CD14-positive monocyte (primary cell): ENCODE results near the gene IFT27. TPM values are rescaled to one million over a fixed set of nuclear protein-coding genes. Genes with fewer than 3 reads are reported as not detected.

ENCODE experiments used
- DNase-seq, 3 donors: peaks; one replicate each; pipeline ENCODE4 v3.0.0-alpha.2; 2011 to 2022
- H2AFZ ChIP-seq: 2 replicates; pipeline ENCODE4 v1.6.0; 2012; ENCODE audit warnings: mild to moderate bottlenecking, low read depth, low read length, inconsistent platforms; ENCODE audit not compliant: insufficient read depth, poor library complexity, severe bottlenecking
- H3K27ac ChIP-seq, 2 donors: 1 replicate in 1 of 2; 2 replicates in 1 of 2; pipeline ENCODE4 v1.5.1; 2012 to 2013; ENCODE audit warnings: low read length in 2 of 2, control low read depth in 1 of 2, inconsistent platforms in 1 of 2, low read depth in 1 of 2, mild to moderate bottlenecking in 1 of 2
- H3K27me3 ChIP-seq, 2 donors: one replicate each; pipeline versions ENCODE4 v1.6.0 to v1.6.1; 2011 to 2013; ENCODE audit warnings: low read length in 2 of 2; ENCODE audit not compliant: control insufficient read depth in 2 of 2, insufficient read depth in 2 of 2
- H3K36me3 ChIP-seq, 2 donors: replicated peaks in 1 of 2; 1 replicate in 1 of 2; 2 replicates in 1 of 2; pipeline versions ENCODE4 v1.5.1 to v1.6.1; 2012 to 2013; ENCODE audit warnings: low read length in 2 of 2, control low read depth in 1 of 2, inconsistent platforms in 1 of 2, mild to moderate bottlenecking in 1 of 2; ENCODE audit not compliant: insufficient read depth in 2 of 2, control insufficient read depth in 1 of 2
- H3K4me1 ChIP-seq, 2 donors: 1 replicate in 1 of 2; 2 replicates in 1 of 2; pipeline versions ENCODE4 v1.5.1 to v1.6.1; 2012 to 2013; ENCODE audit warnings: low read length in 2 of 2, control low read depth in 1 of 2, inconsistent platforms in 1 of 2, mild to moderate bottlenecking in 1 of 2, moderate library complexity in 1 of 2; ENCODE audit not compliant: insufficient read depth in 2 of 2, control insufficient read depth in 1 of 2
- H3K4me2 ChIP-seq: replicated peaks from 2 replicates; pipeline ENCODE3; 2012; ENCODE audit warnings: low read length, moderate library complexity, mild to moderate bottlenecking; ENCODE audit not compliant: poor library complexity, severe bottlenecking; ENCODE audit errors: extremely low read depth
- H3K4me3 ChIP-seq, 3 experiments: fragments of 200-600 bp in 1 of 3; sonication (generic) in 1 of 3; replicated peaks in 1 of 3; 1 replicate in 2 of 3; 2 replicates in 1 of 3; pipeline ENCODE4 v1.5.1; 2011 to 2013; ENCODE audit warnings: low read length in 3 of 3, mild to moderate bottlenecking in 3 of 3, control low read depth in 2 of 3, low read depth in 2 of 3, inconsistent platforms in 1 of 3, moderate library complexity in 1 of 3
- H3K79me2 ChIP-seq: 2 replicates; pipeline ENCODE4 v1.6.0; 2012; ENCODE audit warnings: mild to moderate bottlenecking, control low read depth, inconsistent platforms, low read length, moderate library complexity; ENCODE audit not compliant: insufficient read depth
- H3K9ac ChIP-seq: 2 replicates; pipeline ENCODE4 v1.6.0; 2017; ENCODE audit warnings: low read length, mild to moderate bottlenecking; ENCODE audit not compliant: insufficient read depth, poor library complexity, severe bottlenecking
- H3K9me3 ChIP-seq, 2 donors: replicated peaks in 1 of 2; 1 replicate in 1 of 2; 2 replicates in 1 of 2; pipeline versions ENCODE4 v1.5.1 to v1.6.1; 2012 to 2013; ENCODE audit warnings: low read length in 2 of 2, control low read depth in 1 of 2; ENCODE audit not compliant: control insufficient read depth in 1 of 2, insufficient read depth in 1 of 2
- H4K20me1 ChIP-seq: 2 replicates; pipeline ENCODE4 v1.6.0; 2012; ENCODE audit warnings: mild to moderate bottlenecking, low read length, control low read depth, moderate library complexity; ENCODE audit not compliant: insufficient read depth
- H3K27ac Mint-ChIP-seq, 7 donors: one replicate each; pipeline ENCODE4 v1.8.0; 2020; ENCODE audit warnings: mild to moderate bottlenecking in 7 of 7, mixed read lengths in 7 of 7, moderate library complexity in 6 of 7, inconsistent platforms in 2 of 7
- H3K27me3 Mint-ChIP-seq, 3 donors: one replicate each; pipeline ENCODE4 v1.8.0; 2021 to 2022; ENCODE audit warnings: low read depth in 3 of 3, mild to moderate bottlenecking in 3 of 3, mixed read lengths in 3 of 3, moderate library complexity in 3 of 3, inconsistent platforms in 1 of 3
- H3K36me3 Mint-ChIP-seq, 2 donors: one replicate each; pipeline ENCODE4 v1.8.0; 2020; ENCODE audit warnings: mixed read lengths in 2 of 2, inconsistent platforms in 1 of 2, mild to moderate bottlenecking in 1 of 2
- H3K4me1 Mint-ChIP-seq: one replicate; pipeline ENCODE4 v1.8.0; 2020; ENCODE audit warnings: mild to moderate bottlenecking, mixed read lengths
- H3K4me3 Mint-ChIP-seq, 2 donors: one replicate each; pipeline ENCODE4 v1.8.0; 2020; ENCODE audit warnings: mild to moderate bottlenecking in 2 of 2, mixed read lengths in 2 of 2, moderate library complexity in 1 of 2
- H3K9me3 Mint-ChIP-seq, 7 donors: one replicate each; pipeline ENCODE4 v1.8.0; 2020 to 2022; ENCODE audit warnings: mixed read lengths in 7 of 7, mild to moderate bottlenecking in 6 of 7, moderate library complexity in 6 of 7, inconsistent platforms in 2 of 7
- CTCF ChIP-seq: fragments of 200-600 bp; IDR thresholded peaks from one replicate; pipeline ENCODE4 v1.8.0; 2022; ENCODE audit warnings: antibody characterized with exemption, mild to moderate bottlenecking
- WGBS: methylation state at CpG from one replicate; pipeline ENCODE4 v1.1.5; 2013; ENCODE audit warnings: missing lambda C conversion rate; ENCODE audit not compliant: insufficient coverage; 5-methylcytosine and 5-hydroxymethylcytosine counted together
- intact Hi-C, 2 donors: fragments of 100-400 bp; cut with micrococcal nuclease; formaldehyde crosslinking; loops; one replicate each; pipeline versions ENCODE4 v1.15.0 to v1.15.1; 2023
- polyA plus RNA-seq, 3 donors: library from polyadenylated mRNA; depleted of rRNA in 1 of 3; unstranded in 2 of 3; stranded (reverse) in 1 of 3; fragments of 300-500 nt in 2 of 3; fragments of >200 nt in 1 of 3; fragmentation: Illumina TruSeq in 2 of 3; gene quantifications; 1 replicate in 2 of 3; 2 replicates in 1 of 3; pipeline ENCODE4 v1.2.3, GENCODE V29; 2012 to 2021

IFT27 gene
- polyA plus RNA-seq, 3 donors, result 12.5 to 16.9 (median 14.6) TPM

GRCh38 chr22:36756746-36757655 is 18.9 kb downstream of the IFT27 start:
- H3K27ac Mint-ChIP-seq, result peak overlapping the region in 1 of 7 donors; percentile 13
- 51% methylated on average over 23 of the region's 28 CpGs for WGBS

More at GRCh38 chr22:36756746-36757655, 18.9 kb downstream of the IFT27 start:
- Histone ChIP-seq H2AFZ (no peak overlapping the region), H3K9me3 (no peaks in the 10 kb centered on the region), H3K79me2 (no peaks in the 10 kb centered on the region), H3K4me2 (no peak overlapping the region), H4K20me1 (no peaks in the 10 kb centered on the region), H3K9ac (no peak overlapping the region), H3K27me3 (no peaks in the 10 kb centered on the region), H3K27ac (no peak overlapping the region), H3K4me3 (no peak overlapping the region), H3K36me3 (peaks cover 2 to 5% of the 10 kb centered on the region in 2 donors), H3K4me1 (peaks cover 8% of the 10 kb centered on the region in 2 donors)
- peaks cover 0 to 2% (median 0%) of the 10 kb centered on the region in 7 donors for H3K9me3 Mint-ChIP-seq
- H3K4me1 Mint-ChIP-seq, result peaks cover 9% of the 10 kb centered on the region
- peaks cover 14 to 32% (median 19%) of the 10 kb centered on the region in 3 donors for H3K27me3 Mint-ChIP-seq
- no peak overlapping the region for H3K4me3 Mint-ChIP-seq
- intact Hi-C loops, result loop anchor here in 1 of 2 donors (2.0 kb wide), 1 partner anchor 218 kb away; no protein-coding TSS in a partner anchor
- DNase-seq, result no peak
- TF ChIP-seq CTCF, result no peak
- peaks cover 3 to 8% of the 10 kb centered on the region in 2 donors for H3K36me3 Mint-ChIP-seq
